OCI-LY1 (cell line): Measurements from ENCODE around the gene COL23A1.

Source experiments
- EZH2 ChIP-seq: fragments of 200-600 bp; sonication (generic), shearing (Covaris generic); IDR thresholded peaks from 2 replicates; pipeline ENCODE4 v1.8.0; 2017; ENCODE audit warnings: borderline replicate concordance, mixed run types, mild to moderate bottlenecking, antibody characterized with exemption, low read length, moderate library complexity, mixed read lengths
- TF ChIP-seq, protein P1 (sequence below): fragments of 200-600 bp; sonication (generic), shearing (Covaris generic); IDR thresholded peaks from 2 replicates; pipeline ENCODE4 v1.5.1; 2017; ENCODE audit warnings: mild to moderate bottlenecking, antibody characterized with exemption, low read length, moderate library complexity, mixed read lengths

DNA sequence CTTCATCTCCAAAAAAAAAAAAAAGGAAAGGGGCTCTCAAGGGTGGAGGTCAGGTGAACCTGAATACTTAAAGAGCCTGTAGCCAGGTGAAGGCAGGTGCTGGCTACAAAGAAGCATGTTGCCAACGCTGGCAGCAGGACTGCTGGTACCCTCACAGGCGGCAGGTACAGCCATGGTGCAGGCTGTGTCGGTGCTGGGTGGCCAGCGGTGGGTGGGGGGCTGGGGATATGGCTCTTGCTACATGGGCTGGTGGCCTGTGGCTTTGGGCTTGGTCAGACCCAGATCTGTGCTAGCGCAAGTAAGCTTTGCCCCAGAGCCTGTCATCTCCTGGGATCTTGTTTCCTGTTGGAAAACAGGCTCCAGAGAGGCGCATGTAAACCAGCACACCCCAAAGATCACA lies 271.3 kb downstream of the COL23A1 start:
- TF ChIP-seq, protein P1, sequence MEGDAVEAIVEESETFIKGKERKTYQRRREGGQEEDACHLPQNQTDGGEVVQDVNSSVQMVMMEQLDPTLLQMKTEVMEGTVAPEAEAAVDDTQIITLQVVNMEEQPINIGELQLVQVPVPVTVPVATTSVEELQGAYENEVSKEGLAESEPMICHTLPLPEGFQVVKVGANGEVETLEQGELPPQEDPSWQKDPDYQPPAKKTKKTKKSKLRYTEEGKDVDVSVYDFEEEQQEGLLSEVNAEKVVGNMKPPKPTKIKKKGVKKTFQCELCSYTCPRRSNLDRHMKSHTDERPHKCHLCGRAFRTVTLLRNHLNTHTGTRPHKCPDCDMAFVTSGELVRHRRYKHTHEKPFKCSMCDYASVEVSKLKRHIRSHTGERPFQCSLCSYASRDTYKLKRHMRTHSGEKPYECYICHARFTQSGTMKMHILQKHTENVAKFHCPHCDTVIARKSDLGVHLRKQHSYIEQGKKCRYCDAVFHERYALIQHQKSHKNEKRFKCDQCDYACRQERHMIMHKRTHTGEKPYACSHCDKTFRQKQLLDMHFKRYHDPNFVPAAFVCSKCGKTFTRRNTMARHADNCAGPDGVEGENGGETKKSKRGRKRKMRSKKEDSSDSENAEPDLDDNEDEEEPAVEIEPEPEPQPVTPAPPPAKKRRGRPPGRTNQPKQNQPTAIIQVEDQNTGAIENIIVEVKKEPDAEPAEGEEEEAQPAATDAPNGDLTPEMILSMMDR = no peak
- TF ChIP-seq EZH2 = no peak
